Measurements from ENCODE around the gene LRIG1. TPM values are rescaled to one million over a fixed set of nuclear protein-coding genes. Genes with fewer than 3 reads are reported as not detected.
A peak's percentile ranks its signal among the peaks of the same experiment; 100 is the strongest.

Gene LRIG1
- total and polyA plus RNA-seq, 10 of the 15 experiments (the other 5 are each of a cell fraction or from before 2014, with no cell fraction given) = 0.84 to 16.4 (median 8.1) TPM

GRCh38 chr3:66483409-66483906 is 17.4 kb downstream of the LRIG1 start:
- H3K79me2 ChIP-seq (ENCODE audit: control insufficient read depth, insufficient read depth, low read length) = peaks cover 5% of the 10 kb centered on the region; the same call in 1 of the 2 replicates
- no peaks in the 10 kb centered on the region for H3K27me3 ChIP-seq (replicated peaks in 1 of 2; ENCODE audit: control insufficient read depth in 2 of 2, insufficient read depth in 2 of 2, low read length in 1 of 2)
- in situ Hi-C loops (cut with MboI) = no loop called here
- no TSS peak for BruUV-seq (replicated peaks)
- SMC1A ChIA-PET (ENCODE audit: uncharacterized antibody, unreplicated experiment) = interaction anchor here (0.8 to 6.6 kb wide), 7 partner anchors 8 to 206 kb away, joined by 3 to 62 read pairs (median 4); no protein-coding TSS in a partner anchor
- CTCF ChIA-PET = interaction anchor here (1.1 to 1.5 kb wide), 6 partner anchors 9 to 332 kb away, joined by 3 to 5 read pairs (median 3); no protein-coding TSS in a partner anchor
- H3K9me3 ChIP-seq (replicated peaks; ENCODE audit: control insufficient read depth, insufficient read depth, low read length) = peaks cover 9% of the 10 kb centered on the region
- DNase-seq (ENCODE audit: low read depth, low spot score) = no peak
- intact Hi-C loops (cut with micrococcal nuclease; ENCODE audit: unreplicated experiment) = loop anchor here (5.0 kb wide), 1 partner anchor 91 kb away; no protein-coding TSS in a partner anchor
- H3K36me3 ChIP-seq (ENCODE audit: control insufficient read depth in 2 of 2, insufficient read depth in 2 of 2, low read length in 1 of 2) = no peaks in the 10 kb centered on the region
- H3K27ac ChIP-seq (ENCODE audit: control insufficient read depth, insufficient read depth) = no peak overlapping the region
- H3K9ac ChIP-seq (ENCODE audit: control insufficient read depth, insufficient read depth, low read length) = no peak overlapping the region
- TF ChIP-seq PAX8 (IDR thresholded peaks at IDR 0.05) = no peak
- TF ChIP-seq RUNX3 (IDR thresholded peaks at IDR 0.05; ENCODE audit: low read length) = peak; percentile 73
- TF ChIP-seq CHD2 (IDR thresholded peaks at IDR 0.05; ENCODE audit: borderline replicate concordance, low read depth, low read length) = no peak
- no peak for TF ChIP-seq MYC (IDR thresholded peaks at IDR 0.05; ENCODE audit: insufficient read depth, insufficient read length, insufficient replicate concordance, low read length, severe bottlenecking)
- TF ChIP-seq RB1 (IDR thresholded peaks at IDR 0.05; ENCODE audit: borderline replicate concordance) = no peak
- TF ChIP-seq, protein P1, sequence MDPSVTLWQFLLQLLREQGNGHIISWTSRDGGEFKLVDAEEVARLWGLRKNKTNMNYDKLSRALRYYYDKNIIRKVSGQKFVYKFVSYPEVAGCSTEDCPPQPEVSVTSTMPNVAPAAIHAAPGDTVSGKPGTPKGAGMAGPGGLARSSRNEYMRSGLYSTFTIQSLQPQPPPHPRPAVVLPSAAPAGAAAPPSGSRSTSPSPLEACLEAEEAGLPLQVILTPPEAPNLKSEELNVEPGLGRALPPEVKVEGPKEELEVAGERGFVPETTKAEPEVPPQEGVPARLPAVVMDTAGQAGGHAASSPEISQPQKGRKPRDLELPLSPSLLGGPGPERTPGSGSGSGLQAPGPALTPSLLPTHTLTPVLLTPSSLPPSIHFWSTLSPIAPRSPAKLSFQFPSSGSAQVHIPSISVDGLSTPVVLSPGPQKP (IDR thresholded peaks at IDR 0.05; ENCODE audit: low read depth, low read length) = no peak
- peak; percentile 81; the same call in 1 of the 2 replicates for TF ChIP-seq ZBTB33 (IDR thresholded peaks at IDR 0.05)
- no peaks in the 10 kb centered on the region for H4K20me1 ChIP-seq (ENCODE audit: control insufficient read depth, insufficient read depth)
- peak; percentile 35 for ATAC-seq
- POLR2A ChIA-PET = interaction anchor here (1.3 to 1.8 kb wide), 3 partner anchors 8 to 14 kb away, joined by 4 to 8 read pairs (median 5); no protein-coding TSS in a partner anchor
- H3K4me3 ChIP-seq = no peak overlapping the region
- peaks cover 42% of the 10 kb centered on the region for H3K4me1 ChIP-seq (ENCODE audit: control insufficient read depth, insufficient read depth, low read length)
- no peak for FAIRE-seq
- WGBS (ENCODE audit: insufficient coverage, insufficient replicate concordance, low lambda C conversion rate, missing lambda C conversion rate) = 78% methylated on average over 13 of the region's 13 CpGs
- H3K4me2 ChIP-seq (ENCODE audit: control insufficient read depth, insufficient read depth) = peak overlapping the region; percentile 64; the same call in 1 of the 2 replicates
- RAD21 ChIA-PET (ENCODE audit: unreplicated experiment) = interaction anchor here (0.6 to 4.0 kb wide), 5 partner anchors 8 to 79 kb away, joined by 3 to 23 read pairs (median 5); no protein-coding TSS in a partner anchor
- H2AFZ ChIP-seq (ENCODE audit: control insufficient read depth, low read depth, low read length) = no peak overlapping the region
